GM23338 (cell line): ENCODE data around the gene SUSD4.

ENCODE experiments used
- CTCF ChIP-seq, 2 experiments: fragments of 200-600 bp in 1 of 2; sonication (generic) in 1 of 2; conservative IDR thresholded peaks; 2 replicates each; pipeline versions ENCODE4 v1.5.1 to v1.6.1; 2016 to 2017; ENCODE audit warnings: antibody characterized with exemption in 2 of 2, low read depth in 2 of 2, mild to moderate bottlenecking in 2 of 2, moderate library complexity in 1 of 2
- POLR2AphosphoS5 ChIP-seq: IDR thresholded peaks from 2 replicates; pipeline ENCODE4 v1.6.1; 2016; ENCODE audit warnings: antibody characterized with exemption, low read depth

- TF ChIP-seq POLR2AphosphoS5, result no peak
- TF ChIP-seq CTCF (conservative IDR thresholded peaks at IDR 0.05; ENCODE audit: low read depth in 2 of 2), result no peak
These were observed 50.6 kb downstream of the SUSD4 start for GRCh38 chr1:223313415-223313754.
